Measurements from ENCODE around the gene CHRNA1.

The CHRNA1 gene

GRCh38 chr2:174764280-174765255 lies at the start of gene CHRNA1:
CHRNA1 (minus strand) TSS chr2:174764472; CDS start chr2:174764394, 78 bp downstream.
- no peak for DNase-seq

GRCh38 chr2:174812037-174812436 lies 47.8 kb upstream of the CHRNA1 start:
- DNase-seq, result no peak

- no peak for DNase-seq
Measured at GRCh38 chr2:174807931-174808330, 43.7 kb upstream of the CHRNA1 start.

- DNase-seq, result no peak
Measured at GRCh38 chr2:174805803-174806202, 41.5 kb upstream of the CHRNA1 start.

GRCh38 chr2:174802459-174802858 lies 38.2 kb upstream of the CHRNA1 start:
- no peak for DNase-seq

GRCh38 chr2:174800436-174801205 lies 36.3 kb upstream of the CHRNA1 start:
- DNase-seq, result no peak

GRCh38 chr2:174798801-174799200 lies 34.5 kb upstream of the CHRNA1 start:
- DNase-seq, result no peak

- no peak for DNase-seq
Measured at GRCh38 chr2:174797781-174798276, 33.6 kb upstream of the CHRNA1 start.

- DNase-seq, result no peak
Measured at GRCh38 chr2:174796319-174796771, 32.1 kb upstream of the CHRNA1 start.

- no peak for DNase-seq
Measured at GRCh38 chr2:174794851-174795374, 30.6 kb upstream of the CHRNA1 start.

GRCh38 chr2:174792309-174793025 lies 28.2 kb upstream of the CHRNA1 start:
- no peak for DNase-seq

- no peak for DNase-seq
Measured at GRCh38 chr2:174791746-174792280, 27.5 kb upstream of the CHRNA1 start.

- no peak for DNase-seq
Measured at GRCh38 chr2:174791020-174791419, 26.7 kb upstream of the CHRNA1 start.

- DNase-seq, result no peak
Measured at GRCh38 chr2:174789001-174789400, 24.7 kb upstream of the CHRNA1 start.

GRCh38 chr2:174788291-174788929 lies 24.1 kb upstream of the CHRNA1 start:
- no peak for DNase-seq

- no peak for DNase-seq
Measured at GRCh38 chr2:174787487-174788205, 23.4 kb upstream of the CHRNA1 start.

- DNase-seq, result no peak
Measured at GRCh38 chr2:174786066-174786725, 21.9 kb upstream of the CHRNA1 start.

- no peak for DNase-seq
Measured at GRCh38 chr2:174785481-174785880, 21.2 kb upstream of the CHRNA1 start.

GRCh38 chr2:174784909-174785308 lies 20.6 kb upstream of the CHRNA1 start:
- no peak for DNase-seq

GRCh38 chr2:174784316-174784715 lies 20.0 kb upstream of the CHRNA1 start:
- no peak for DNase-seq
